HFFc6 (cell line): Measurements from ENCODE around the gene MMP20. TPM values are rescaled to one million over a fixed set of nuclear protein-coding genes. Genes with fewer than 3 reads are reported as not detected.

Experiments
- DNase-seq: peaks from one replicate; pipeline ENCODE4 v3.0.0-alpha.2; 2018
- H3K27ac Mint-ChIP-seq: 2 replicates; pipeline ENCODE4 v1.8.0; 2020; ENCODE audit warnings: mild to moderate bottlenecking, mixed read lengths
- H3K27me3 Mint-ChIP-seq: 2 replicates; pipeline ENCODE4 v1.8.0; 2021; ENCODE audit warnings: mild to moderate bottlenecking, moderate library complexity, mixed read lengths; ENCODE audit not compliant: insufficient read depth
- H3K36me3 Mint-ChIP-seq: 2 replicates; pipeline ENCODE4 v1.8.0; 2021; ENCODE audit warnings: low read depth, mixed read lengths
- H3K4me1 Mint-ChIP-seq: 2 replicates; pipeline ENCODE4 v1.8.0; 2020; ENCODE audit warnings: low read depth, mixed read lengths
- H3K4me3 Mint-ChIP-seq: 2 replicates; pipeline ENCODE4 v1.8.0; 2020; ENCODE audit warnings: mild to moderate bottlenecking, moderate library complexity, mixed read lengths
- H3K9me3 Mint-ChIP-seq: 2 replicates; pipeline ENCODE4 v1.8.0; 2020; ENCODE audit warnings: mild to moderate bottlenecking, mixed read lengths
- total RNA-seq, 6 experiments: library from RNA; stranded (reverse); fragmentation: NEBNext Ultra II Directional; extraction: Animal tissue kit (Norgen Biotek cat#: 25700); gene quantifications; 2 replicates in 1 of 6; 3 replicates in 5 of 6; pipeline ENCODE4 v1.2.3, GENCODE V29; 2021
- TF ChIP-seq, protein P1 (sequence below): fragments of 200-600 bp; sonication (generic); IDR thresholded peaks from 2 replicates; pipeline ENCODE4 v1.5.0; 2021; ENCODE audit warnings: antibody characterized with exemption, mild to moderate bottlenecking

The MMP20 gene
- total RNA-seq, 6 experiments from 2014 or later = not detected

DNA sequence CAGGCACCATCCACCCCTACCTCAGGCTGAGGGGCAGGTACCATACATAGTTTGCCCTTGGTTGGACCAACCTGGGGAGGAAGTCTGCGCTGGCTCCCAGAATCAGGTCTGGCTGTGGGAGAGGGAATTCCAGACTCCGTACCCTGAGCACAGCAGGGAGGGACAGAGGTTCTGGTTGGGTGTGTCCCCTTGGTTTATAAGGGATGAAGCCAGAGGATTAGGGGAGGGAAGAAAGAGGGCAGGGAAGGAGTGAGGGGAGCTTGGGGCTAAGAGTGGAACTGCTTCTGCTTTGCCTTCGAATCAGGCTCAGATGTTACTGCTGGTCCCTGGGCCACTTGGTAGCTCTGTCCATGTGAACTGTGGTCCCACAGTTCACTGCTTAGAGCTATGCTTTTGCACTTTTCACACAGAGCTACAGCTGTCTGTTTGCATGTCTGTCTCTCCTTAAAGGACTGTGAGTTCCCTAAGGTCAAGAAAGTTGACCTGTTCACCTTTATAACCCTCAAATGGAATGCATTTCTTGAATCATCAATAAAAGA lies 9.2 kb downstream of the MMP20 start:
- DNase-seq = no peak
- H3K9me3 Mint-ChIP-seq = no peaks in the 10 kb centered on the region
- TF ChIP-seq, protein P1, sequence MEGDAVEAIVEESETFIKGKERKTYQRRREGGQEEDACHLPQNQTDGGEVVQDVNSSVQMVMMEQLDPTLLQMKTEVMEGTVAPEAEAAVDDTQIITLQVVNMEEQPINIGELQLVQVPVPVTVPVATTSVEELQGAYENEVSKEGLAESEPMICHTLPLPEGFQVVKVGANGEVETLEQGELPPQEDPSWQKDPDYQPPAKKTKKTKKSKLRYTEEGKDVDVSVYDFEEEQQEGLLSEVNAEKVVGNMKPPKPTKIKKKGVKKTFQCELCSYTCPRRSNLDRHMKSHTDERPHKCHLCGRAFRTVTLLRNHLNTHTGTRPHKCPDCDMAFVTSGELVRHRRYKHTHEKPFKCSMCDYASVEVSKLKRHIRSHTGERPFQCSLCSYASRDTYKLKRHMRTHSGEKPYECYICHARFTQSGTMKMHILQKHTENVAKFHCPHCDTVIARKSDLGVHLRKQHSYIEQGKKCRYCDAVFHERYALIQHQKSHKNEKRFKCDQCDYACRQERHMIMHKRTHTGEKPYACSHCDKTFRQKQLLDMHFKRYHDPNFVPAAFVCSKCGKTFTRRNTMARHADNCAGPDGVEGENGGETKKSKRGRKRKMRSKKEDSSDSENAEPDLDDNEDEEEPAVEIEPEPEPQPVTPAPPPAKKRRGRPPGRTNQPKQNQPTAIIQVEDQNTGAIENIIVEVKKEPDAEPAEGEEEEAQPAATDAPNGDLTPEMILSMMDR = no peak
- H3K27me3 Mint-ChIP-seq = peaks cover 4% of the 10 kb centered on the region
- no peaks in the 10 kb centered on the region for H3K36me3 Mint-ChIP-seq
- H3K4me1 Mint-ChIP-seq = peaks cover 12% of the 10 kb centered on the region
- H3K27ac Mint-ChIP-seq = no peak overlapping the region
- no peak overlapping the region for H3K4me3 Mint-ChIP-seq

DNA sequence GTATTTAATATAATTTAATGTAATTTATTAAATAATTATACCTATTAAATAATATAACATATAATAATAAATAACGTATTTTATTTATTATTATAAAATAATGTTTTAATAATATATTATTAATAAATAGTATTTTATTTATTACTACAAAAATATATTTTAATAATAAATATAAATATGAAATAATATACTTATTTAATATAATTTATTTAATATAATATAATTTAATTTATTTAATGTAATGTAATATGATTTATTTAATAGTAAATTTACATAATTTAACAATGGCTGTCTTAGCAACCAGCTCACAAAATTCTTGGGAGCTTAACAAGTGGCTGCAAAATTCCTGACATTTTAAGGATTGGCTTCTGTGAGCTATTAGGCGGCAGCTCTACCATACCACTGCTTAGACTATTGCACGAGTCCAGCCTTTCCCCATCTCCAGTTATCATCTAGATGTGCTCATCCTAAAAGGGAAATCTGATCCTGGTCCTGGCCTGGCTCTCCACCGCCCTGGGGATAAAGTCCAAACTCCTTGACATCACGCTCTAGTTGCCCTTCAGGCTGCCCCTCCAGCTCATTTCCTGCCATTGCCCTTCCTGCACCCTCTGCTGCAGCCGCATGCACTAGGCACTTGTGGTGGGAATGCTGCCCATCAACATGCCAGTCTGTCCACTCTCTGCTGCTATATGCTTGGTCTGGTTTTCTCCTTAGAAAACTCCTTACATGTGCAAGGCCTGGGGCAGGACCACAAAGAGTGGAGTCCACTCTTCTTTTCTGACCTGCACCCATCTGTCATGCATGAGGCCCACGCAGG lies 9.8 kb downstream of the MMP20 start:
- peaks cover 4% of the 10 kb centered on the region for H3K27me3 Mint-ChIP-seq
- TF ChIP-seq, protein P1 = no peak
- H3K4me1 Mint-ChIP-seq = peaks cover 6% of the 10 kb centered on the region
- H3K9me3 Mint-ChIP-seq = no peaks in the 10 kb centered on the region
- no peaks in the 10 kb centered on the region for H3K36me3 Mint-ChIP-seq
- no peak overlapping the region for H3K4me3 Mint-ChIP-seq
- no peak overlapping the region for H3K27ac Mint-ChIP-seq
- DNase-seq = no peak

DNA sequence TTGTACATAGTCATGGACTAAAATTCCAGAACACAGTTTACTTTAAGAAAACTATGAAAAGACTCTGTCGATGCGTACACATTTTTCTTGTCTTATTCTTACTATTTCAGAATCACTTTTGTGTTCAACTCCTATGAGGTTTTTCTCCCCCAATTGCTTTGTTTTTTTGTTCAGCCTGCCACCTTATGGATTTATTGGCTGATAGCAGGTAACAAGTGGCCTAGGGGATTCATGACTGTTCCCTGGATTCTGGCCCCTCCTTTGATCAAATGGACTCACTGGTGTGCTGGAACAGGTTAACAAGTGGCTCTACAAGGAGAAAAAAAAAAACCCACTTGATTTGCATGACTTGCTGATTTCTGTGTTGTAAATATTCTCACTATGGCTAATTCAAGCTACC lies 10.6 kb downstream of the MMP20 start:
- TF ChIP-seq, protein P1 = no peak
- Mint-ChIP-seq H3K27me3 (peaks cover 4% of the 10 kb centered on the region), H3K36me3 (no peaks in the 10 kb centered on the region), H3K9me3 (no peaks in the 10 kb centered on the region), H3K4me3 (no peak overlapping the region), H3K4me1 (peaks cover 6% of the 10 kb centered on the region), H3K27ac (no peak overlapping the region)
- no peak for DNase-seq

DNA sequence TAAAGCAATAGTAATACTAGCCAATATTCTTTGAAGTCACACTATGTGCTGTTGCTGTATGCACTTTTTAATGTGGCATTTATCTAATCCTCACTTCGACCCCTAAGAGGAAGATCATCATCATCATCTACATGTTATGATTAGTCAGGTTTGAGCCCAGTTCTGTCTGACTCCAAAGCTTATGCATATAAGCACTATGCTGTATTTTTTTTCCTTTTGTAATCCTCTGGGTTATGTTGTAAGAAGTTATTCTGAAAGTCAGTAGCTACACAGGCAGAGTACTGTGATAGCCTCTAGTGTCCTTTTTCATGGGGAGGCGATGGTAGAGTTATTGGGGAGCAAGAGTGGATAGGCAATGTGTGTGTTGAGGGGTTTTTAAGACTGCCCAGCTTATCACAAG lies 11.1 kb downstream of the MMP20 start:
- Mint-ChIP-seq H3K9me3 (no peaks in the 10 kb centered on the region), H3K36me3 (no peaks in the 10 kb centered on the region), H3K27ac (no peak overlapping the region), H3K4me1 (peaks cover 6% of the 10 kb centered on the region), H3K4me3 (no peak overlapping the region), H3K27me3 (peaks cover 4% of the 10 kb centered on the region)
- TF ChIP-seq, protein P1 = no peak
- no peak for DNase-seq

DNA sequence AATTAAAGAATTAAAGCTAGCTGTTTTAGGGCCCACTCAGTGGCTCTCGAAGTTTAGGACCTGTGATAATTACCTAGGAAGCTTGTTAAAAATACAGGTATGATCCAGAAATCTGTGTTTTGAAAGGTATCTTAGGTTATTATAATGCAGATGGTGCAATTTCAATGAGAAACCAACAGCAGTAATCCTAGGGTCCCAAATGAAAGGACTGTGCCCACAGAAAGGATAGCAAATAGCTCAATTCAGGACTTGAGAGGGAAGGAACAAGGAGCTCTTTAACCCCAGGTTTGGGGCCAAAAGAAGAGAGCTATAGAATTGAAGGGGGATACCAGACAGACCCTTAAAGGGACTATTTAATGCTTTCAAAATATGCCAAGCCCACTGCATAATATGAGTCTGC lies 11.7 kb downstream of the MMP20 start:
- Mint-ChIP-seq H3K36me3 (no peaks in the 10 kb centered on the region), H3K9me3 (no peaks in the 10 kb centered on the region), H3K27me3 (peaks cover 4% of the 10 kb centered on the region), H3K4me1 (peaks cover 6% of the 10 kb centered on the region), H3K4me3 (no peak overlapping the region), H3K27ac (no peak overlapping the region)
- DNase-seq = no peak
- TF ChIP-seq, protein P1 = no peak
